UCSD-AML1 (cell line): ENCODE data around the gene BCL7C.
"Not testable (repeated sequence)": the region's sequence is repeated elsewhere in the genome, so short reads cannot be mapped to it uniquely, and the experiment has no call there.

Experiments used
- DNase-seq: peaks from one replicate; lab custom pipeline; 2025; ENCODE audit not compliant: unreplicated experiment; lab: John Stamatoyannopoulos, UW

BCL7C gene

DNA sequence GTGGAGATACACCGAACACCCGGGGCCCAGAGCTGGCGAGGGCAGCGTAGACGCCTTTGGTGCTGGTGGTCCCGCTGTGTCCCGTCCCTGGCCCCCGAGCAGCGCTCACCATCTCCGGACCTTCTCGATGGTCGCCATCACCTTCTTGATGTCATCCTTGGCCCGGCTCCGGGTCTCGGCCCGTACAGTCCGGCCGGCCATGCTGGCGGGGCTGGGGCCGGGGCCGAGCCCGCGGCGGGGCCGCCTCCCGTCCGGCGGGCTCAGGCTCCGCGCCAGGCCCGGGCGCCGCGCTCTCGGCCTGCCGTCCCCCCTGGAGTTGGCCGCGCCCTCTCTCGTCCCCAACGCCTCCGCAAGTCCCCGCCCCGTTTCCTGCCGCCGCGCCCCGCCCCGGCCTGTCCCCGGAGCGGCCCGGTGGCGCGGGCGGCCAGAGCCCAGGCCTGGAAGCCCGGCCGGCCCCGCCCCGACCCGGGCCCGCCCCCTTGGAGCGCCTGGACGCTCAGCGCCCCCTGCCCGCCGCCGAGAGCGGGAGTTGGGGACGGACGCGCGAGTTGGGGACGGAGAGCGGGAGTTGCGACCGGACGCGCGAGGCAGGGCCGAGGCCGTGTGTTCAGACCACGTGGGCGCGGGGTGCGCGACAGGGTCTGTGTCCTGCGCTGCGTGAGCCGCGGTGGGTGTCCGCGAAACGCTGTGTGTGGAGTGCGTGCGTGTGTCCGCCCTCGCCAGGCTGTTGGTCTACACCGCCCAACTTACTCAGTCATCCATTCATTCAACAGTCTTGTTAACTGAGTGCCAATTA is at the start of gene BCL7C:
Gene BCL7C, minus strand, starts transcription at position 334 of the 796 bp plus-strand sequence. Its CDS starts 133 bp downstream, at position 201.
- peak; percentile 94 for DNase-seq

DNA sequence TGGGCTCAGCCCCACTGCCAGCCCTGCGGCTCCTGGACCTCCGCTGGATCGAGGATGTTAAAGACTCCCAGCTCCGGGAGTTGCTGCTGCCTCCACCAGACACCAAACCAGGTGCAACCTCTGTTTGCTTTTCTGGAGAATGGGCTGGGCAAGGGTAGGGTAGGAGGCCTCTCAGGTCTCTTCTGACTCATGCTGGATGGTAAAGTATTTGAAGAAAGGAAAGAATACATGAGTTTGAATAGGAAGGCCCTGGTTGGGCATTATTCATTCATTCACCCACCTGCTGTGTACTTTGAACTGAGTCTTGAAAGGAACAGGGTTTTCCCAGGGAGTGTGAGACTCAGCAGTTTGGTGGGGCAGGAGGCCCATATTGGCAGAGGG is 48.5 kb upstream of the BCL7C start:
- DNase-seq = no peak

DNA sequence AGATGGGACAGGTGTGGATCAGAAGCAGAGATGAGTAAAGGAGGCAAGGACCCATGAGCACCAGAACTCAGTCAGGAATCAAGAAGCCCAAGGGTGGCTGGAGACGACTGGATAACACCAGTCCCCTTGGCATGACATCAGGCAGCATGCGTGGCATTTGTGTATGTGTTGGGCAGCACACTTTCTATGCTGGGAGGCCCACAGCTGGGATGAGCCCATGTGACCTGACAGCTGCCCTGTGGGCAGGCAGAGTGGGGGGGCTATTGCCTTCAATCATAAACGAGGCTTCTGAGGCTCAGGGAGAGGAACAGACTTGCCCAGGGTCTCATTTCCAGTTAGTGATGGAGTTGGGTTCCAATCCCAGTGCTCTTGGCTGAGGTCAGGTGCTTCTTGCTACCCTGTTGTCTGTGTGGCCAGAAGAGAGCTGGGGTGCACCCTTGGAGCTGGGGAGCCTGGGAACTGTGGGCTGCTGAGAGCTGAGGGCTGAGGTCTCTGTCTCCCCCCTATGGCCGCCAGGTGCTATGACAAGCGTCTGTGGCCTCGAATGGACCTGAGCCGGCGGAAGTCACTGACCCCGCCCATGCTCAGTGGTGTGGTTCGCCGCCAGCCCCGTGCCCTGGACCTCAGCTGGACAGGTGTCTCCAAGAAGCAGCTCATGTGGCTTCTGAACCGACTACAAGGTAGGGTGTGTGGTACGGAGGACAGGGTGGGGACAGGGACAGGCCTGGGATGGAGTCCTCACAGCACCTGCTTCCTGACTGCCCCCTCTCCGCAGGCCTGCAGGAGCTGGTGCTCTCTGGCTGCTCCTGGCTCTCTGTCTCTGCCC is 47.9 kb upstream of the BCL7C start:
- peak; percentile 68 for DNase-seq

DNA sequence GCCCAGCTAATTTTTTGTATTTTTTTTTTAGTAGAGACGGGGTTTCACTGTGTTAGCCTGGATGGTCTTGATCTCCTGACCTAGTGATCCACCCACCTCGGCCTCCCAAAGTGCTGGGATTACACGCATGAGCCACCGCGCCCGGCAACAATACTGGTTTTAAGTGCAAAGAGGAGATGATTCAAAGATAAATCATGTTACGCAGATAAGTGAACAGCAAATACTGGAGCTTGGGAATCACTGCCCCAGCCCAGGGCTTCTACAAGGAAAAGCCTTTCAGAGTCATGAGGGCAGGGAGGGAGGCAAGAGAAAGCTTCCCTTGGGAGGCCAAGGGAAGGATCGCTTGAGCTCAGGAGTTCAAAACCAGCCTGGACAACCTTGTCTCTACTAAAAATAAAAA is 45.7 kb upstream of the BCL7C start:
- not testable (repeated sequence) for DNase-seq

DNA sequence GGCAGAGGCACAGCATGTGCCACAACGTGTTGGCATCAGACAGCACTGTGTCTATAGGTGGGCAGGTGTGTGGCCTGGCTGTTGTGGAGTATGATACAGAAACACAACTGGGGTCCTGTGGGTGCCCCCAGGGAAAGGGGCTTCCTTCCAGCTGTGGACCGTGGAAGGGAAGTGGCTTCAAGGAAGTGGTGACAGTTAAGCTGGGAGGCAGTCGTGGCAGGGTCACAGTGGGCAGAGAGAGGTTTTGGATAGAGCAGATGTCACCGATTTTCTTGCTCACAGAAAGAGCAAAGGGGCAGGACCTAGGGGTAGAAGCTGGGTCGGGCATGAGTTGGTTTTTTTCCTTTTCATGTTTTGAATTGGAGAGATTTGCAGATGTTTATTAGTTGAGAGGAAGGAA is 43.8 kb upstream of the BCL7C start:
- DNase-seq = no peak

DNA sequence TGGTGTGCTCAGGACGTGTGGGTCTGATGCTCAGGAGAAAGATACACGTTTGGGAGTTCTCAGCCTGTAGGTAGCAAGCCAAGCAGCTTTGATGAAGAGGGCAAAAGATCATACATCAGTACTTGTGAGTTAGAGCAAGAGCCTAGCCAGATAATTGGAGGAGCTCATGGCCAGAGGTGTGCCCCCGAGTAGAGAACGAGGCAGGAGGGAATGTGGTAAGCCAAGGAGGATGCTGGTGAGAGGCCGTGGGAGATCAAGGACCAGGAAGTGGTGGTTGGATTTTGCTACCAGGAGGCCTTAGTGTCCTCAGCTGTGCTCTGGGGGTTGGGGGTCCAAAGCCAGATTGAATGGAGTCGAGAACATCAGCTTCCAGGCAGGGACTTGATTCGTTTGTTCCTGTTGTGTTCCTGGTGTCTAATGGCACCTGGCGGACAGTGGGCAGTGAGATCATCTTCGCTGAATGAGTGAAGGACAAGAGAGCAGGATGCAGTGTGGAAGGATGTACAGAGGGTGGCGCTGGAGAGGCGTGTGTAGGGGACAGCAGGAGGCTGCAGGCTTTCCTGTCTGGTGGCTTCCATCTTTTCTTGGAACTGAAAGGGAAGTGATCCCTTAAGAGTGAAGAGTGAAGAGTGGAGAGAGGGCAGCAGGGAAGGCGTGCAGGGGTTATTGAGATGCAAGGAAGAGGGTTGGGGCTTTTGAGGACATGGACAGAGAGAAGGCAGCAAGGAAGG is 41.1 kb upstream of the BCL7C start:
- DNase-seq = peak; percentile 69

DNA sequence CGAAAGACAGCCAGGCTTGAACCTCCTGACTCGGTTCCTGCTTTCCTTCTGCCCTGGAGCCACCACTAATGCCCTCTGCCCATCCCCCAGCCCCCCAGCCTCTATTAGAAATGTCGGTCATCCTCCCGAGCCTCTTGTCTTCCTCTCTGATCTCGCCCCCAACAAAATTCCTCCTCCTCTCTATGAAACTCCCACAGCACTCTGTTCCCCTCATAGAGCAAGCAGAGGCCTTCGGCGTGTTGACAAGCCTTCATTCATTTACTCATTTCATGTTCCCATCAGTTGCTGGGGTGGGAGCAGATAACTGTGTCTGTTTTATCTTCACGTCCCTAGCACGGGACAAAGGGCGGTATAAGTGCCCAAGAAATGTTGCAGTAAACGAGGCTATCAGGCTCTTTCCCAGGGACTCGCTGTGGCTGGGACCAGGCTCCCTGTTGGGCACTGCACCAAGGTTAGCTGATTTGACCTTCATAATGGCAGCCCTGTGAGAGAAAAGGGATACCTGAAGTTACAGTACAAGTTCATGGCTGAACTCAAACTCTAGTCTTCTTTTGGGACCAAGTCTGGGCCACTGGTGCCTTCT is 37.3 kb upstream of the BCL7C start:
- no peak for DNase-seq

DNA sequence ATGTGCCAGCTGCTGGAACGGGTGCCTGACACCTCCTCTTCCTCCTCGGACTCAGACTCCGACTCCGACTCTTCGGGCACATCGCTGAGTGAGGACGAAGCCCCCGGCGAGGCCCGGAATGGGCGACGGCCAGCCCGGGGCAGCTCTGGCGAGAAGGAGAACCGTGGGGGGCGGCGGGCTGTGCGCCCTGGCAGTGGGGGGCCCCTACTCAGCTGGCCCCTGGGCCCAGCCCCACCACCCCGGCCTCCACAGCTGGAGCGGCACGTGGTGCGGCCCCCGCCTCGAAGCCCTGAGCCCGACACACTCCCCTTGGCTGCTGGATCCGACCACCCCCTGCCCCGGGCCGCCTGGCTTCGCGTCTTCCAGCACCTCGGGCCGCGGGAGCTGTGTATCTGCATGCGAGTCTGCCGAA is 36.3 kb upstream of the BCL7C start:
- DNase-seq = no peak

DNA sequence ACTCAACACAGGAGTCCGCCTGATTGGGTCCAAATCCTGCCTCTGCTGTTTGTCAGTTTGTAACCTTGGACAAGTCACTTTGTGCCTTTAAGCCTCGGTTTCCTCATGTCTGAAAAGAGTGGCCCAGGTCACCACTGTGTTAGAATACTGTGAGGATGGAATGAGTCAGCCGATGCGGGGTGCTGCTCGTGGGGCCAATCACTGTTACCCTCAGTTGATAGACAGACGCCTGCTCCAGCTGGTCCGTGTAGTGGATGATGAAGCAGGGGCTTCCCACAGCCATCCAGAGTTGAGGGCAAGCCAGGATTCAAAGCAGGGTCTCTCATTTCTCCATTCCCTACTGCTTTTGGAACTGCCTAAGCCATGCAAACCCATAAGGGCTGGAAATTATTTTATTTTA is 35.3 kb upstream of the BCL7C start:
- DNase-seq = no peak

DNA sequence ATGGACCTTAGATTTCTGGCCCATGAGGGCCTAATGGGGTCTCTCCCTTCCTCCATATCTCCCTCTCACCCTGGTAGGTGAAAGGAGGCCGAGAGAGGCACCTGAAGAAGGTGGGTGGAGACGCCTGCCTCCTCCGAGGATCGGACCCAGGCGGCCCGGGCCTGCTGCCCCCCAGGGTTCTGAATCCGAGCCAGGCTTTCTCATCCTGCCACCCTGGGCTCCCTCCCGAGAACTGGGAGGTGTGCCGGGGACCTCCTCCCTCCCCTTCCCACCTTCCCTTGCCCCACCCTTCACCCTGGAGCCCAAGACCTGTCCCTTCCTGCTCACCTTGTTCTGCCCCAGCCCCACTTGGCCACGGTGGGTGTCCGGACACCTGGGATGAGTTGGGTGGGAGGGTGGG is 34.5 kb upstream of the BCL7C start:
- DNase-seq = no peak

DNA sequence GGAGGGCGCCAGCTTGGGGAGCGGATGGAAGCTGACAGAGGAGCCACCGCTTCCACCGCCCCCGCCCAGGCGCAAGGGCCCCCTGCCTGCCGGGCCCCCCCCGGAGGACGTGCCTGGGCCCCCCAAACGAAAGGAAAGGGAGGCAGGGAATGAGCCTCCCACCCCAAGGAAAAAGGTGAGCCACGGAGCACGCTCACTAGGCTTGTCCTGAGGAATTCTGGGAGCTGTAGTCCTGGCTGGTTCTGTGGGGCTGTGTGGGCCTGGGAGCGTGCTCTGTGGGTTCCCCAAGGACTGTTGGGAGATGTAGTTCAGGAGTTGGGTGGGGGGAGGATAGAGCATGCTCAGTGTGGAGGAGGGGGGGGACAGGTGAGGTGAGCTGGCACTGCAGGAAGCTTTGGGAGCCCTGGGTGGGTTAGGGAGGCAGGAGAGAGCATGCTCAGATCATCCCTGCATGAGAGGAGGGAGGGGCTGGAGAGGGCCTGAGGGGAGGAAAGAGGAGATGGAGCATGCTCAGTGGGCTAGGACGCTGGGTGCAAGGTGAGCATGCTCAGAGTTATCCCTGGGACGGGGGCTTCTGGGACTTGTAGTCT is 34.0 kb upstream of the BCL7C start:
- DNase-seq = no peak

DNA sequence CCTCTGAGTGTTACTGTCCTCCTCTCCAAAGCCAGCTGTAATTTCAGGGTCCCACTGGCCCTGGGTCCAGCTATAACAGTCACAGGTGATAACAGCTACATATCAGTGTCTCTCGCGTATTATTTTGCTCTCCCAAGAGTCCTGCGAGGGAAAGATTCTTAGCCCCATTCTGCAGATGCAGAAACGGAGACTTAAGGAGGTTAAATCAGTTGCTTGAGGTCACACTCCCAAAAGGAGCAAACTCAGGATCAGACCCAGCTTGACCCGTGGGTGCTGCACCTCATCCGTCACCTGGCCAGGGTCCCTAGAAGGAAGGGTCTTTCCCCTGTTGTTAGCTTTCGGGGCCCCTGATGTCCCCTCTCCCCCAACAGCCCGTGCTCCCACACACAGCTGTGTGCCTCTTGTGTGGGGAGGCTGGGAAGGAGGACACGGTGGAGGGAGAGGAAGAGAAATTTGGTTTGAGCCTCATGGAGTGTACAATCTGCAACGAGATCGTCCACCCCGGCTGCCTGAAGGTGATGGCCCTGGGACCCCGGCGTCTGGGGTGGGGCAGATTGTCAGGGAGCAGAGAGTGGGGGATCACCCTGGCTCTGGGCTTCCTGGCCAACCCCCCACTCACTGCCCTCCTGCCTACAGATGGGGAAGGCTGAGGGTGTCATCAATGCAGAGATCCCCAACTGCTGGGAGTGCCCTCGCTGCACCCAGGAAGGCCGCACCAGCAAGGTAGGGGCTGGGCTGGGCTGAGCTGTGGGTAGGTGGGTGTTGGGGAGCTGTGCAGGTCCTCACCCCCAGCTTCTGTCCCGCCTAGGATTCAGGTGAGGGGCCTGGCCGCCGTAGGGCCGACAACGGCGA is 33.3 kb upstream of the BCL7C start:
- no peak for DNase-seq

DNA sequence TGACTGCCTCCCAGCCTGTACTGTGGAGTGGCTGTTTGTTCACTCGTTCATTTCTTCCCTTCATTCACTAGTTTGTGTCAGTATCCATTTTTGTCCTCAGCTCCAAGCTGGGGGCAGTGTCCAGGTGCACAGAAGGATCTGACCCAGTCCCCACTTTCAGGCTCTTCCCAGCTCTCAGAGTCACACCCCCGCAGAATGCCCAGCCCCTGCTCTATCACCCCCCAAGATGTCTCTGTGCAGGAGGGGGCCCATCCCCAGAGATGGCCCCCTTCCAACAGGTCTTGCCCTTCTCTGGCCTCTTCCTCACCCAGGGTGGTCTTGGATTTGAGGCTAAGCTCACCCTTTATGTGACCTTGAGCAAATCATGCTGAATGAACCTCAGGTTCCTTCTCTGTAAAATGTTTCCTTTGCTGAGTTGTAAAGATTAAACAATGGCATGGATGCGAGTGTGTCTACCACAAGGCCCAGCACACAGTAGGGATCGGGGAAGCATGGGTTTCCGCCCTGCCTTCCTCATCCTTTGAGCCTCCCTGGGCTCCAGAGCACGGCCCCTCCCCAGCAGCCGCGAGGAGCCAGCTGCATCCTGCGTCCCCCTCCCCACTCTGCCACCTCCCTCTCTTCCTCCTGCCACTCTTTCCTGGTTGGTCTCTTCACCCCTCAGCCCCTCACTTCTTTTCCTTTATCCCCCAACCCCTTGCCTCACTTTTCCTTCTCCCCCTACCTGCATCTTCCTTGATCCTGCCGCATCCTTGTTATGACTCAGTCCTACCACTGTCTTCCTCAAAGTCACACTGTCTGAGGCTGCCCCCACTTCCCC is 32.3 kb upstream of the BCL7C start:
- DNase-seq = no peak

DNA sequence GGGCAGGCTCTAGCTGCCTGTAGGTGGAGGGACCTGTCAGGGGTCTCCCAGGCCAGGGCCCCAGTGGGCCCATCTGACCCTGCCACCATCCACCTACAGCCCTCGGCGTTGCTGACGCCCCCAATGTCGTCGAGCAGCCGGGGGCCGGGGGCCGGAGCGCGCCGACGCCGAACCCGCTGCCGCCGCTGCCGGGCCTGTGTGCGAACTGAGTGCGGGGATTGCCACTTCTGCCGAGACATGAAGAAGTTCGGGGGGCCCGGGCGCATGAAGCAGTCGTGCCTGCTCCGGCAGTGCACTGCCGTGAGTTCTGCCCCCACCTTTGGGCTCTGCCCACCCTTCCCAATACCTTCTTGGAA is 31.7 kb upstream of the BCL7C start:
- no peak for DNase-seq

DNA sequence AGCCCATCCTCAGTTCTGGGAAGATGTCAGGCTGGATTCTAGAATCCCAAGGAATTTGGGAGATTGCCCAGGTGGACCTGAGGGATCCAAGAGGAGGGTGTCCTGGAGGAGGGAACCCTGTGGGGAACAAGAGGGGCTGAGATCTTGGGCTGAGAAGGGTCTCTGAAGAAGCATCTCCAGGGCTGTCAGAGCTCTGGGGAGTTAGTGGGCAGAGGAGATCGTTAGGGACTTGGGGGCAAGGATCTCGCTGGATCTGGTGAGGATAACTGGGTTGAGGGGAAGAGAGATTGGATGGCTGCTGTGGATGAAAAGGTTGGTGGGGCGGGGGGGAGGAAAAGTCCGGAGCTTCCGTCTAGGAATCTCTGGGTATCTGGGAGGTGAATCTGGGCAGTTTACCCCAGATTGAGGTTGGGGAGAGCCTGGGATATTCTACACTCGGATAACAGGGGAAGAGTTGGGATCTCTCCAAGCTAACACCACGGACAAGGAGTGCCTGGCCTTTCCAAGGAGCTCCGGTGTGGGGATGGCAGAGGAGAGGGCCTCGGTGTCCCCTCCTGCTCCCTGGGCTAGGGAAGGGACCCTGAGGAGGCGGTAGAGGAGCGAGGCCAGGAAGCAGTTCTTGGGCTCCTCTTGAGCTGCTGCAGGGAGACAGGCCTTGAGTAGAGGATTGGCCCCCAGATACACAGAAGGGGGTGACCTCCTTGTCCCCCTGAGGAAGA is 31.2 kb upstream of the BCL7C start:
- DNase-seq = no peak

DNA sequence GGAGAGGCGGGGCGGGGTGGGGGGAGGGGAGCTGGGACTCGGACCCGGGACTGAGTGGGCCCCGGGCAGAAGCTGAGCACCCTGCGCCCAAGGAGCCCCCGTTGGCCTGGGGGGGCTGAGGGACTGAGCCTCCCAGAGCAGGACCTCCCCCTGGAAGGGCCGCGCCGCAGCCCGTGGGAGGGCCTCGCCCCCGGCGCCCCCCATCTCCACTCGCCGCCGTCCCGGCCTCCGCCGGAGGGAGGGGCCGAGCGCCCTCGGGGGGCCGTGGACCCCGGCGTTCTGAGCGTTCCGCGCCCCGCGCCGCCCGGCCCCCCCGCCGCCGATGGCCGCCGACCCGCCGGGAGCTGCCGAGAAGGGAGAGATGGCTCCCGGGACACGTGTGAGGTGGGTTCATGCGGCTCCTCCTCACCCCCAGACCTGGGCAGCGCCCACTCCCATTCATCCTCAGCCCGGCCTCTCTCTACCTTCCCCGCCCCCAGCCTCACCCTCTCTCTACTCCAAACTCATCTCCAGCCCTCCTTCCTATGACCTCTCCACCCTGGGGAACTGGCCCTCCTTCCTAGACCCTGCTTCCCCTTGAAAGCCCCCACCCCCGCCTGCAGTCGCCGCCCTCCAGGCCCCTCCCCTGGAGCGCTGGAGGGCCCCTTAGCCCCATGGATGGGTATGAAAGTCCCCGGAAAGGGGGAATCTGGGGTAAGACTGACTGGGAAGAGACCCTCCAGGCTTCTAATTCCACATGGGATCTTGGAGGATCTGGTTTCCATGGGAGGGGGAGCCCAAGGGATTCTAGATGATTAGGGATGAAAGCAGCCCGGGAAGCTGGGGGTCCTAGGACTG is 30.4 kb upstream of the BCL7C start:
- DNase-seq = no peak

DNA sequence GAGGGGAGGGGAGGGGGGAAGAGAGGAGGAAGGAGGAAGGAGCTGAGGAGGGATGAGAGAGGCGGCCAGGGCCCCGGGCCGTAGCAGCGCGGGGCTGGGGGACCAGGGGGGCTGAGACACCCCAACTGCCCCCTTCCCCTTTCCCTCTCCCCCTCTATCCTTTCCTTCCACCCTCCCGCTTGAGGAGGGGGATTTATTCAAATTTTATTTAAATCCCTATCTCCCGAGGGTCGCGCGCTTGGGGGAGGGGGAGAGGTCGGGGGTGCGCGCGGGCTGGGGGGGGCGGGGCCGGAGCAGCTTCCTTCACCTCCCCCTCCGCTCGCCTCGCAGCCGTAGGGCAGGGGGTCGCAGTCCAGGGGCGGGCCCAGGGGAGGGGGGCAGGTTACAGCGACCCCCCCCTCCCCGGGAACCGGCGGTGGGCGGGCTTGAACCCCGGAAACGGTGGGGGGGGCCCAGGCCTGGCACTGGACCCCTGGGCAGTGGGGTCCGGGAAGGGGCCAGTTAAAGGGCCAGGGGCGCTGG is 29.7 kb upstream of the BCL7C start, which contains the start of gene FBXL19:
Gene FBXL19, plus strand, starts transcription at position 19 of the 522 bp plus-strand sequence. CDS start 2,183 bp downstream, outside the sequence.
- DNase-seq = no peak
